Uterus (tissue), 4 donors: ENCODE results near the gene TRAF2. TPM values are rescaled to one million over a fixed set of nuclear protein-coding genes. Genes with fewer than 3 reads are reported as not detected.

Experiments
- DNase-seq, 2 donors: peaks; one replicate each; pipeline ENCODE4 v3.0.0-alpha.2; 2019 to 2020
- H3K27ac ChIP-seq, 2 donors: fragments of 200-600 bp; sonication (generic); 1 replicate in 1 of 2; 2 replicates in 1 of 2; pipeline ENCODE4 v1.5.1; 2016 to 2018
- H3K27me3 ChIP-seq, 2 donors: fragments of 200-600 bp; sonication (generic); one replicate each; pipeline ENCODE4 v1.5.1; 2018 to 2019; ENCODE audit warnings: control low read depth in 1 of 2
- H3K36me3 ChIP-seq, 2 donors: fragments of 200-600 bp; sonication (generic); one replicate each; pipeline ENCODE4 v1.5.1; 2019; ENCODE audit warnings: control low read depth in 1 of 2
- H3K4me1 ChIP-seq, 2 donors: fragments of 200-600 bp; sonication (generic); one replicate each; pipeline ENCODE4 v1.5.1; 2018 to 2019; ENCODE audit warnings: control low read depth in 1 of 2
- H3K4me3 ChIP-seq, 2 donors: fragments of 200-600 bp; sonication (generic); 1 replicate in 1 of 2; 2 replicates in 1 of 2; pipeline ENCODE4 v1.5.1; 2018 to 2019; ENCODE audit warnings: mild to moderate bottlenecking in 1 of 2
- H3K9me3 ChIP-seq, 2 donors: fragments of 200-600 bp; sonication (generic); one replicate each; pipeline ENCODE4 v1.5.1; 2019; ENCODE audit warnings: control low read depth in 1 of 2
- POLR2A ChIP-seq, 2 donors: fragments of 450-650 bp; IDR thresholded peaks; one replicate each; pipeline ENCODE4 v1.6.1; 2016; ENCODE audit warnings: antibody characterized with exemption in 2 of 2, mild to moderate bottlenecking in 1 of 2, moderate library complexity in 1 of 2
- intact Hi-C: fragments of 100-400 bp; cut with DNase I; formaldehyde crosslinking; loops from one replicate; pipeline ENCODE4 v1.15.1; 2023; ENCODE audit warnings: low total_unique reads
- total RNA-seq, 4 donors: library from RNA; depleted of rRNA in 3 of 4; stranded (reverse); fragments of >200 nt in 3 of 4; gene quantifications; one replicate each; pipeline versions ENCODE4 v1.1.0 to v1.2.4, GENCODE V29; 2014 to 2023
- TF ChIP-seq, protein P1 (sequence below), 4 experiments: fragments of 200-600 bp in 2 of 4; fragments of 450-650 bp in 2 of 4; sonication (generic) in 2 of 4; IDR thresholded peaks; one replicate each; pipeline ENCODE4 v1.5.1; 2016 to 2019; ENCODE audit warnings: antibody characterized with exemption in 4 of 4, mild to moderate bottlenecking in 2 of 4, moderate library complexity in 1 of 4
- donor health status: DM: yes; HTN: yes; CAD: no.

The TRAF2 gene
- total RNA-seq, 4 donors from 2014 or later, result 0.88 to 22.1 (median 11.9) TPM

DNA sequence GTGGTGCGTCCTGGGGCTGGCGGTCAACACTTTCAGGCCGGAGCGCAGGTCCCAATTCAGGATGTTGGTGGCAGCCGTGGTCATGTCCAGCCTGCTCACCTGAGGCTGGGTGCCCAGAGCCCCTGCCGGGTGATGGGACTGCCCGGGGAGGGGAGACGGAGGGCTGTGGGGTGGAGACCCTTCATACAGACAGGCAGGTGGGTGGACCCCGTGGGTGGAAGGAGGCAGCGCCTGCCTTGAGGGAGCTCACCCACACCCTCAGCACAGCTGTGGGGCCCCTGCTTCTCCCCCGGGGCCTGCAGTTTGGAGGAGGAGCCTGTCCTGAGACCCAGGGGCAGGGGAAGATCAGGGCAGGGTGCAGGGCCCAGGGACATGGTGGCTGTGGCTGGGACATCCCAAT is 84.0 kb downstream of the TRAF2 start:
- Histone ChIP-seq H3K27me3 (no peaks in the 10 kb centered on the region), H3K36me3 (no peaks in the 10 kb centered on the region), H3K4me3 (no peak overlapping the region), H3K4me1 (no peaks in the 10 kb centered on the region), H3K27ac (no peak overlapping the region), H3K9me3 (no peaks in the 10 kb centered on the region)
- DNase-seq, result no peak
- TF ChIP-seq, protein P1, sequence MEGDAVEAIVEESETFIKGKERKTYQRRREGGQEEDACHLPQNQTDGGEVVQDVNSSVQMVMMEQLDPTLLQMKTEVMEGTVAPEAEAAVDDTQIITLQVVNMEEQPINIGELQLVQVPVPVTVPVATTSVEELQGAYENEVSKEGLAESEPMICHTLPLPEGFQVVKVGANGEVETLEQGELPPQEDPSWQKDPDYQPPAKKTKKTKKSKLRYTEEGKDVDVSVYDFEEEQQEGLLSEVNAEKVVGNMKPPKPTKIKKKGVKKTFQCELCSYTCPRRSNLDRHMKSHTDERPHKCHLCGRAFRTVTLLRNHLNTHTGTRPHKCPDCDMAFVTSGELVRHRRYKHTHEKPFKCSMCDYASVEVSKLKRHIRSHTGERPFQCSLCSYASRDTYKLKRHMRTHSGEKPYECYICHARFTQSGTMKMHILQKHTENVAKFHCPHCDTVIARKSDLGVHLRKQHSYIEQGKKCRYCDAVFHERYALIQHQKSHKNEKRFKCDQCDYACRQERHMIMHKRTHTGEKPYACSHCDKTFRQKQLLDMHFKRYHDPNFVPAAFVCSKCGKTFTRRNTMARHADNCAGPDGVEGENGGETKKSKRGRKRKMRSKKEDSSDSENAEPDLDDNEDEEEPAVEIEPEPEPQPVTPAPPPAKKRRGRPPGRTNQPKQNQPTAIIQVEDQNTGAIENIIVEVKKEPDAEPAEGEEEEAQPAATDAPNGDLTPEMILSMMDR (IDR thresholded peaks at IDR 0.05), result no peak
- TF ChIP-seq POLR2A (IDR thresholded peaks at IDR 0.05), result no peak
- intact Hi-C loops, result no loop called here

DNA sequence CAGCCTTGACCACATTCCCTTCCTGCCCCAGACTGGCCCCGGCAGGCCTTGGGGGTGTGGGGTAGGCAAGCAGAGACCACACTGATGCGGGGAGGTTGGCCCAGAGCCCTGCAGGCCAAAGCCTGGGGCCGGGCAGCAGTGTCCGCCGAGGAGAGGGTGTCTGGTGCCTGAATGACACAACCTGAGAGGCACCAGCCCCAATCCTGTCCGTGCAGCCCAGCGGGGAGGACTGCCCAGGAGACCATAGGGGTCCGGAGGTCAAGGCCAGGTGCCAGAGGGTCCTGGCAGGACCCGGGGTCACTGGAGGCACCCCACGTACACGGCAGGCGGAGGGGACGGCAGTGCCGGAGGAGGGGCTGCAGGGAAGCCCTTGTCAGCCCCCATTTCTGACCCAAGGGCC is 85.4 kb downstream of the TRAF2 start:
- Histone ChIP-seq H3K27me3 (no peaks in the 10 kb centered on the region), H3K36me3 (no peaks in the 10 kb centered on the region), H3K4me1 (no peaks in the 10 kb centered on the region), H3K9me3 (no peaks in the 10 kb centered on the region), H3K4me3 (no peak overlapping the region), H3K27ac (no peak overlapping the region)
- TF ChIP-seq POLR2A (IDR thresholded peaks at IDR 0.05), result no peak
- TF ChIP-seq, protein P1 (IDR thresholded peaks at IDR 0.05), result no peak
- no peak for DNase-seq
- intact Hi-C loops, result no loop called here

DNA sequence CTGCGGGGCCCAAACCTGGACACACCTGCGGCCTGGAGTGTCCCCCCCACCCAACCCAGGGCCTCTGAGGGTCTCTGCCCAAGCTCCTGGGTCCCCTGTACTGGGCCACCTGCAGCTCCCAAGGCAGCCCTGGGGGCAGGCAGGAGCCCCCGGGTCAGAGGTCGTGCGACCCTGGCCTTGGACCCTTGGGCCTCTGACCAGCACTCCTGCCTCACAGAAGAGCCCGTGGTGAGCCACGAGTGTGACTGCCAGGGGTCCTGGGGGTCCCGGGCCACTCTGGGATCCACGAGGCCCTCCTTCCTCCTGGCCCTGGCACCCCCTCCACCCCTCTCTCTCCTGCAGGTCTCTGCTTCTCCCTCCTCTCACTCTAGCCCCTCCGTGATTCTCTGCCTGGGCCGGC is 86.0 kb downstream of the TRAF2 start:
- Histone ChIP-seq H3K4me3 (no peak overlapping the region), H3K4me1 (no peaks in the 10 kb centered on the region), H3K36me3 (no peaks in the 10 kb centered on the region), H3K27me3 (no peaks in the 10 kb centered on the region), H3K9me3 (no peaks in the 10 kb centered on the region), H3K27ac (no peak overlapping the region)
- no peak for DNase-seq
- intact Hi-C loops, result no loop called here
- TF ChIP-seq, protein P1 (IDR thresholded peaks at IDR 0.05), result no peak
- TF ChIP-seq POLR2A (IDR thresholded peaks at IDR 0.05), result no peak

DNA sequence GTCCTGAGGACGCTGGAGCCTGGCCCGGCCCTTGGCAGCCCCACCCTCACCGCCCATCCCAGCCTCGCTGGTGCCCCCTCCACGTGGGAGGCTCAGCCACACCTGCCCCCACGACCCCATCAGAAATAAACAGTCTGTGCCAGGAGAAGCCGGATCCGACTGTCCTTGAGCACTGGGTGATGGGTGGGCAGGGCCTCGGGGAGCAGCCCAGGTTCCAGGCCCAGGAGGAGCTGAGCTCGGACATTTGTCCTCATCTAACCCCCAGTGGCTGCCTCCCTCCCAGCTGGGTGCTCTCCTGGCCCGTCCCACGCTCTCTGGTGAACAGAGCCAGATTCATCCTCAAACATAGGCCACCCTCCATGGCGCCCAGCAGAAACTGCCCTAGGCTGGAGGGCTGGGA is 86.4 kb downstream of the TRAF2 start:
- H3K9me3 ChIP-seq, result no peaks in the 10 kb centered on the region
- no peaks in the 10 kb centered on the region for H3K4me1 ChIP-seq
- intact Hi-C loops, result no loop called here
- no peak overlapping the region for H3K27ac ChIP-seq
- DNase-seq, result no peak
- TF ChIP-seq POLR2A (IDR thresholded peaks at IDR 0.05), result no peak
- H3K27me3 ChIP-seq, result no peaks in the 10 kb centered on the region
- H3K36me3 ChIP-seq, result no peaks in the 10 kb centered on the region
- H3K4me3 ChIP-seq, result no peak overlapping the region

DNA sequence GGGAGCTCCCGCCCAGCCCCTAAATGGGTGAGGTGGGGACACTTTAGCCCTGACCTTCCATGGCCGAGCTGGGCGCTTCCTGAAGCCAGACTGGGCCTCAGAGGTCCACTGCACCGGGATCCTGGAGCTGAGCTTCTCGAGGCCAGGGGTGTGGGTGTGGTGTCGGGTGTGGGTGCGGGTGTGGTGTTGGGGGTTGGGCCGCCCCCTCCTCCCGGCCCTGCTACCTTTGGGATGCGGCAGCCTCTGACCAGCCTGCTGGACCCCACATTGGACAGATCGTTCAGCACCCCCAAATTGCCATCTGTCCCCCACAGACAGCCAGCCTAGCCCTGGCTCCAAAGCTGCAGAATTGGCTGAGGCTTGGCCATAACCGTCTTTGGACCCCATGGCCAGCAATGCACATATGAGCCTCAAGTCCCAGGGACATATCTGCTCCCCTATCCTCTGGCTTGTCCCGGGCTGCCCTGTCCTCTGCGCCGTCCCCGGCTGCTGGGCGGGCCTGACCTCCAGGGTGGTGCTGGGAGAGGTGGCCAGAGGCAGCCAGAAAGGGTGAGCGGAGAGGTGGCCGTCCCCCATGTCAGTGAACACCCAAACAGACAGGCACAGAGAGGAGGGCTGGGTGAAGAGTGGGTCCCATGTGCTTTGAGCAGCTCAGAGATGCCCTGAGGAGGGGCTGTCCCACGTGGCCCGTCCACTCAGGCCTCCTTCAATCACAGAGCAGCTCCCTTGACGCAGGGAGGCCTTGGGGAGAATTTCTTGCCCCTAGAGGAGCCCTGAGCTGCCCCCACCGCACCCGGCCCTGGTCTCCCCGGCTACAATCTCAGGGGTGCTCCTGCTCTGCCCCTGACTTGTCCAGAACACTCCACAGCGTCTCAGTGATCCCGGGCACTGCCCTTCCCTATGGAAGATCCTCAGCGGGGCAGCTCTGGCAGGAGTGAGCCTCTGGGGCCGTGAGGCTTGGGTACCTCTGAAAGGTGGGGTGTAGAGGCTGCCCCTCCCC is 87.6 kb downstream of the TRAF2 start:
- H3K4me1 ChIP-seq, result no peaks in the 10 kb centered on the region
- no peaks in the 10 kb centered on the region for H3K36me3 ChIP-seq
- intact Hi-C loops, result no loop called here
- no peak overlapping the region for H3K4me3 ChIP-seq
- no peaks in the 10 kb centered on the region for H3K27me3 ChIP-seq
- TF ChIP-seq POLR2A (IDR thresholded peaks at IDR 0.05), result no peak
- TF ChIP-seq, protein P1 (IDR thresholded peaks at IDR 0.05), result no peak
- H3K9me3 ChIP-seq, result no peaks in the 10 kb centered on the region
- peak overlapping the region in 1 of 2 donors; percentile 24 for H3K27ac ChIP-seq
- DNase-seq, result no peak
